ENCODE measurements around the gene HILPDA. TPM values are rescaled to one million over a fixed set of nuclear protein-coding genes. Genes with fewer than 3 reads are reported as not detected.

Gene HILPDA
- total and polyA plus RNA-seq, 10 of the 15 experiments (the other 5 are each of a cell fraction or from before 2014, with no cell fraction given) = 12.0 to 232 (median 26.4) TPM

- TF ChIP-seq WRNIP1 (IDR thresholded peaks at IDR 0.05; ENCODE audit: borderline replicate concordance, low read depth, low read length) (peak; percentile 58; the same call in 1 of the 2 replicates), PBX3 (IDR thresholded peaks at IDR 0.05; ENCODE audit: insufficient replicate concordance, low read depth, low read length) (no peak), ZNF207 (IDR thresholded peaks at IDR 0.05; ENCODE audit: borderline replicate concordance) (no peak; the same call in 1 of the 2 replicates), PKNOX1 (IDR thresholded peaks at IDR 0.05) (no peak), RB1 (IDR thresholded peaks at IDR 0.05; ENCODE audit: borderline replicate concordance) (peak; percentile 35; the same call in 1 of the 2 replicates), SMARCA5 (IDR thresholded peaks at IDR 0.05) (peak; percentile 27; the same call in 1 of the 2 replicates)
Observed at GRCh38 chr7:128459394-128459878, 3.8 kb downstream of the HILPDA start (continued).

GRCh38 chr7:128462460-128462859 lies 6.8 kb downstream of the HILPDA start:
- H4K20me1 ChIP-seq (ENCODE audit: control insufficient read depth, insufficient read depth) = no peaks in the 10 kb centered on the region
- H3K27ac ChIP-seq (ENCODE audit: control insufficient read depth, insufficient read depth) = no peak overlapping the region
- no peaks in the 10 kb centered on the region for H3K9me3 ChIP-seq (replicated peaks; ENCODE audit: control insufficient read depth, insufficient read depth, low read length)
- H3K9ac ChIP-seq (ENCODE audit: control insufficient read depth, insufficient read depth, low read length) = no peak overlapping the region
- intact Hi-C loops (cut with micrococcal nuclease; ENCODE audit: unreplicated experiment) (no loop called here), in situ Hi-C loops (cut with MboI) (loop anchor here (5.0 kb wide), 1 partner anchor 35 kb away; no protein-coding TSS in a partner anchor)
- no peak overlapping the region for H3K4me2 ChIP-seq (ENCODE audit: control insufficient read depth, insufficient read depth)
- H2AFZ ChIP-seq (ENCODE audit: control insufficient read depth, low read depth, low read length) = no peak overlapping the region
- WGBS (ENCODE audit: insufficient coverage, insufficient replicate concordance, low lambda C conversion rate, missing lambda C conversion rate) = 68% methylated on average over 5 of the region's 5 CpGs
- no peak for ATAC-seq
- peaks cover 22% of the 10 kb centered on the region for H3K4me1 ChIP-seq (ENCODE audit: control insufficient read depth, insufficient read depth, low read length)
- BruUV-seq (replicated peaks) = no TSS peak
- no peaks in the 10 kb centered on the region for H3K27me3 ChIP-seq (replicated peaks in 1 of 2; ENCODE audit: control insufficient read depth in 2 of 2, insufficient read depth in 2 of 2, low read length in 1 of 2)
- RAD21 ChIA-PET (ENCODE audit: unreplicated experiment) = interaction anchor here (0.9 to 1.7 kb wide), 2 partner anchors 13 to 211 kb away, joined by 4 to 9 read pairs; no protein-coding TSS in a partner anchor
- no peak for DNase-seq (ENCODE audit: low read depth, low spot score)
- CTCF ChIA-PET = interaction anchor here (0.6 to 4.2 kb wide), 4 partner anchors 14 to 45 kb away, joined by 3 to 463 read pairs (median 29); no protein-coding TSS in a partner anchor
- SMC1A ChIA-PET (ENCODE audit: uncharacterized antibody, unreplicated experiment) = interaction anchor here (4.2 kb wide), 1 partner anchor 31 kb away, joined by 296 read pairs; no protein-coding TSS in a partner anchor
- H3K4me3 ChIP-seq = no peak overlapping the region
- H3K79me2 ChIP-seq (ENCODE audit: control insufficient read depth, insufficient read depth, low read length) = peaks cover 36% of the 10 kb centered on the region
- no peak for FAIRE-seq
- POLR2A ChIA-PET = no interaction called here
- peaks cover 0 to 4% of the 10 kb centered on the region in 2 experiments; a peak in 1 of 4 replicates for H3K36me3 ChIP-seq (ENCODE audit: control insufficient read depth in 2 of 2, insufficient read depth in 2 of 2, low read length in 1 of 2)
- no peak for TF ChIP-seq SMAD5 (IDR thresholded peaks at IDR 0.05; ENCODE audit: low read depth)
- TF ChIP-seq MXI1 (IDR thresholded peaks at IDR 0.05; ENCODE audit: low read depth, low read length) = no peak
- no peak for TF ChIP-seq BCL11A (IDR thresholded peaks at IDR 0.05; ENCODE audit: low read depth, low read length)
- TF ChIP-seq BHLHE40 (IDR thresholded peaks at IDR 0.05; ENCODE audit: borderline replicate concordance in 1 of 2, low read depth in 2 of 2, low read length in 1 of 2) = no peak
- TF ChIP-seq MEF2B (IDR thresholded peaks at IDR 0.05; ENCODE audit: partially characterized antibody, poor library complexity, severe bottlenecking) = no peak
- TF ChIP-seq BMI1 (IDR thresholded peaks at IDR 0.05; ENCODE audit: borderline replicate concordance) = no peak
- TF ChIP-seq ZNF687 (IDR thresholded peaks at IDR 0.05) = no peak
- TF ChIP-seq TBL1XR1 (IDR thresholded peaks at IDR 0.05; ENCODE audit: low read depth, low read length) = no peak
- no peak for TF ChIP-seq MYC (IDR thresholded peaks at IDR 0.05; ENCODE audit: insufficient read depth, insufficient read length, insufficient replicate concordance, low read length, severe bottlenecking)

All from GM12878 (cell line).